Kidney (tissue), 14 donors: ENCODE measurements around the gene PLCH2. TPM values are rescaled to one million over a fixed set of nuclear protein-coding genes. Genes with fewer than 3 reads are reported as not detected.

Experiments used
- DNase-seq, 5 donors: peaks; one replicate each; pipeline ENCODE4 v3.0.0-alpha.2; 2013 to 2020
- FAIRE-seq: peaks from 2 replicates; lab custom pipeline; 2012; peaks lifted over from hg19 to GRCh38; lab: Jason Lieb, UNC
- H3K27ac ChIP-seq, 2 donors: one replicate each; pipeline ENCODE4 v1.7.0; 2013; ENCODE audit warnings: low read depth in 2 of 2, low read length in 2 of 2, inconsistent platforms in 1 of 2
- H3K27me3 ChIP-seq: one replicate; pipeline ENCODE4 v1.7.1; 2013; ENCODE audit warnings: low read length, inconsistent platforms; ENCODE audit not compliant: control insufficient read depth, insufficient read depth
- H3K36me3 ChIP-seq, 3 donors: one replicate each; pipeline versions ENCODE4 v1.7.0 to v1.7.1; 2013; ENCODE audit warnings: low read length in 3 of 3, control low read depth in 1 of 3, inconsistent platforms in 1 of 3; ENCODE audit not compliant: insufficient read depth in 3 of 3, control insufficient read depth in 2 of 3
- H3K4me1 ChIP-seq, 3 donors: one replicate each; pipeline versions ENCODE4 v1.7.0 to v1.7.1; 2013; ENCODE audit warnings: low read length in 3 of 3, inconsistent platforms in 1 of 3, low read depth in 1 of 3; ENCODE audit not compliant: control insufficient read depth in 2 of 3, insufficient read depth in 2 of 3
- H3K4me3 ChIP-seq, 3 donors: one replicate each; pipeline versions ENCODE4 v1.7.0 to v1.8.1; 2013; ENCODE audit warnings: low read length in 3 of 3, control low read depth in 1 of 3, inconsistent platforms in 1 of 3
- H3K9ac ChIP-seq, 3 donors: one replicate each; pipeline versions ENCODE4 v1.7.0 to v1.7.1; 2013; ENCODE audit warnings: low read length in 3 of 3, control low read depth in 1 of 3, inconsistent platforms in 1 of 3
- H3K9me3 ChIP-seq, 3 donors: one replicate each; pipeline versions ENCODE4 v1.7.0 to v1.7.1; 2013; ENCODE audit warnings: low read length in 3 of 3, control low read depth in 1 of 3, inconsistent platforms in 1 of 3; ENCODE audit not compliant: control insufficient read depth in 2 of 3, insufficient read depth in 1 of 3
- intact Hi-C: fragments of 100-400 bp; cut with DNase I; formaldehyde crosslinking; loops from one replicate; pipeline ENCODE4 v1.11.1; 2022
- polyA plus RNA-seq: library from polyadenylated mRNA; stranded (reverse); fragments of 350-450 nt; fragmentation: Illumina TruSeq; extraction: RNeasy Lipid Tissue Mini Kit (QIAGEN cat#74804); gene quantifications from one replicate; pipeline ENCODE4 v1.2.3, GENCODE V29; 2014; ENCODE audit warnings: low read depth, low replicate concordance; ENCODE audit not compliant: insufficient read depth
- total RNA-seq: library from RNA; stranded (reverse); fragmentation: NEBNext Ultra II Directional; extraction: Animal tissue kit (Norgen Biotek cat#: 25700); gene quantifications from one replicate; pipeline ENCODE4 v1.2.1, GENCODE V29; 2021
- TF ChIP-seq, protein P1 (sequence below): IDR thresholded peaks from 3 replicates; pipeline ENCODE4 v1.5.1; 2012; ENCODE audit warnings: mild to moderate bottlenecking, moderate library complexity, borderline replicate concordance; ENCODE audit not compliant: insufficient read depth; ENCODE audit errors: extremely low read depth
- donor health status: control.
- donor health status: control.
- donor health status: control.
- donor health status: control.
- donor health status: control.
- donor health status: DM: yes; HTN: yes; CAD: no.
- donor health status: Normal renal cell carcinoma (clear cell type).

PLCH2 gene
- total and polyA plus RNA-seq, 2 donors from 2014 or later, result 7.4 to 8.7 TPM

DNA sequence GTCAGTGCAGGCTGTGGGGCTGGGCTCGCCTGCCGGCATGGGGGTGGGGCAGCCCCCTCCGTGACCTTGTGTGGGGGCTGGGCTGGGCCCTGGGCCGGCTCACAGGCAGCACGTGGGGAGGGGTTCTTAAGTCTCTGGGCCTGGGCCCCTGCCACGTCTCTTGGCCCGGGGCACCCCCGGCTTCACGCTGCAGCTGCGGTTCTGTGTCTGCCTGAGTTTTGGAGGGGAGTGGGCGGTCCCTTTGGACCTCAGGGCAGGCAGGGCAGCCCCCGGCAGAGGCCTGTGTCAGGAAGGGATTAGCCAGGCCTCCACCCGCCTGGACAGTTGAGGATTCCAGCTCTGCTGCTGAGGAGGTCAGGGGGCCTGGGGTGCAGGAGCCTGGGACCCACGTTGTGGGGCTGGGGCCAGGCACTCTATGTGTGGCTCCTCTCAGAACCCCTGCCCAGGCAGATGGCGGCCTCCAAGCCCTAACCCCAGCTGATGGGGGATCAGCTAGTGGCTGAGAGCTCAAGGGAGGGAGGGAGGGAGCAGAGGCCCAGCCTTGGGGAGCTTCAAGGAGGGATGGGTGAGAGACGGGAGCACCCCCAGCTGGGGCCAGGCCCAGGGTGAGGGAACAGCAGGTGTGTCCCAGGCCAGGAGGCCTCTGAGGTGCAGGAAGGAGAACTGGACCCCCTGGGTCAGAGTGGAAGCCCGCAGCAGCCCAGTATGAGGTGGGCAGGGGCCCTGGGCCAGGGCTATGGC lies 1.8 kb upstream of the PLCH2 start:
- Histone ChIP-seq H3K27ac (no peak overlapping the region), H3K4me1 (peaks cover 0 to 5% (median 3%) of the 10 kb centered on the region in 3 donors), H3K27me3 (no peaks in the 10 kb centered on the region), H3K36me3 (no peaks in the 10 kb centered on the region), H3K4me3 (no peak overlapping the region), H3K9me3 (no peaks in the 10 kb centered on the region), H3K9ac (no peak overlapping the region)
- intact Hi-C loops, result no loop called here
- DNase-seq (no peak), FAIRE-seq (no peak)
- TF ChIP-seq, protein P1, sequence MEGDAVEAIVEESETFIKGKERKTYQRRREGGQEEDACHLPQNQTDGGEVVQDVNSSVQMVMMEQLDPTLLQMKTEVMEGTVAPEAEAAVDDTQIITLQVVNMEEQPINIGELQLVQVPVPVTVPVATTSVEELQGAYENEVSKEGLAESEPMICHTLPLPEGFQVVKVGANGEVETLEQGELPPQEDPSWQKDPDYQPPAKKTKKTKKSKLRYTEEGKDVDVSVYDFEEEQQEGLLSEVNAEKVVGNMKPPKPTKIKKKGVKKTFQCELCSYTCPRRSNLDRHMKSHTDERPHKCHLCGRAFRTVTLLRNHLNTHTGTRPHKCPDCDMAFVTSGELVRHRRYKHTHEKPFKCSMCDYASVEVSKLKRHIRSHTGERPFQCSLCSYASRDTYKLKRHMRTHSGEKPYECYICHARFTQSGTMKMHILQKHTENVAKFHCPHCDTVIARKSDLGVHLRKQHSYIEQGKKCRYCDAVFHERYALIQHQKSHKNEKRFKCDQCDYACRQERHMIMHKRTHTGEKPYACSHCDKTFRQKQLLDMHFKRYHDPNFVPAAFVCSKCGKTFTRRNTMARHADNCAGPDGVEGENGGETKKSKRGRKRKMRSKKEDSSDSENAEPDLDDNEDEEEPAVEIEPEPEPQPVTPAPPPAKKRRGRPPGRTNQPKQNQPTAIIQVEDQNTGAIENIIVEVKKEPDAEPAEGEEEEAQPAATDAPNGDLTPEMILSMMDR, result no peak

DNA sequence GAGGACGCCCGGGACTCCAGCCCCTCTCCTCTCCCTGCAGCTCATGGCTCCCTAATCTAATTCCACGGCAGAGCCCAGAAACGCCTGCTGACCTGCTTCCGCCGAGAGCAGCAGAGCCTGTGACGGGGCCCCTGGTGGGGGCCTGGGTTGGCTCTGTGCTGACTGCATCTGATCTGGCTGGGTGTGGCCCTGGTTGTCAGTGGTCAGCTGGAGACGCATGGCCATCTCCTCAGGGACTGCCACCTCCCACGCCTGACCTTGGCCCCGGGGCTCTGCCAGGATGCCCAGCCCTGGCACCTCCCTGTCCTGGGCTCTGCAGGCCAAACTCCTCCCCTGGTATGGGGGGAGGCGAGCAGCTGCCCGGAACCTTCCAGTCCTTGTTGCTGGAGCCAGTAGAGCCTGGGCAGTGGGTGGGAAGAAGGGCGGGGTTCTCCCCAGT lies 1.1 kb upstream of the PLCH2 start:
- TF ChIP-seq, protein P1, result no peak

DNA sequence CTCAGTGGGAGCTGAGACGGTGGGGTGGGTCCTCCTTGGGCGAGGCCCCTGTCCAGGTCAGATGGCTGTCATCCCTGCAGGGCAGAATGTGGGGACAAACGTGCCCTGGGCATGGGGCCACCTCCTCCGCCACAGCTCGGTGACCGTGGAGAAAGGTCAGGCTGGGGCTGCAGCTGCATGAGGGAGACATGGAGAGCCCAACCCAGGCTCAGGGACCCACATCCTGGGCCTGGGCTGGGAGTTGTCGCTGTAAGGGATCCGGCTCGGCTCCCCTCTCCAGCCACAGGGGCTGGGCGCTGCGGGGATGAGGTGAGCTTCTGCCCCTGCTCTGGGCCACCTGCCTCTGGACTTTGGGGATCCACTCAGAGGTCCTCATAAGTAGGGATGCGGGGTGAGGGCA lies 518 bp upstream of the PLCH2 start:
- Histone ChIP-seq H3K4me3 (no peak overlapping the region), H3K9me3 (no peaks in the 10 kb centered on the region), H3K27ac (no peak overlapping the region), H3K27me3 (no peaks in the 10 kb centered on the region), H3K9ac (no peak overlapping the region), H3K4me1 (peaks cover 0 to 11% (median 3%) of the 10 kb centered on the region in 3 donors), H3K36me3 (no peaks in the 10 kb centered on the region)
- TF ChIP-seq, protein P1, result no peak
- intact Hi-C loops, result no loop called here
- DNase-seq (no peak), FAIRE-seq (no peak)

More for the DNA sequence above, 1.1 kb upstream of the PLCH2 start:
- H3K4me3 ChIP-seq, result no peak overlapping the region
- FAIRE-seq (no peak), DNase-seq (peak in 2 of 5 donors; percentile 54 to 95)
- no peak overlapping the region for H3K9ac ChIP-seq
- no peak overlapping the region for H3K27ac ChIP-seq
- intact Hi-C loops, result no loop called here
- H3K27me3 ChIP-seq, result no peaks in the 10 kb centered on the region
- no peaks in the 10 kb centered on the region for H3K9me3 ChIP-seq
- H3K4me1 ChIP-seq, result peaks cover 0 to 5% (median 3%) of the 10 kb centered on the region in 3 donors
- no peaks in the 10 kb centered on the region for H3K36me3 ChIP-seq
